ENCODE results near the gene ZCCHC10. TPM values are rescaled to one million over a fixed set of nuclear protein-coding genes. Genes with fewer than 3 reads are reported as not detected.
"Not testable (repeated sequence)": the region's sequence is repeated elsewhere in the genome, so short reads cannot be mapped to it uniquely, and the experiment has no call there.

ZCCHC10 gene
- total RNA-seq, 1 donor from 2014 or later, result 17.0 TPM

DNA sequence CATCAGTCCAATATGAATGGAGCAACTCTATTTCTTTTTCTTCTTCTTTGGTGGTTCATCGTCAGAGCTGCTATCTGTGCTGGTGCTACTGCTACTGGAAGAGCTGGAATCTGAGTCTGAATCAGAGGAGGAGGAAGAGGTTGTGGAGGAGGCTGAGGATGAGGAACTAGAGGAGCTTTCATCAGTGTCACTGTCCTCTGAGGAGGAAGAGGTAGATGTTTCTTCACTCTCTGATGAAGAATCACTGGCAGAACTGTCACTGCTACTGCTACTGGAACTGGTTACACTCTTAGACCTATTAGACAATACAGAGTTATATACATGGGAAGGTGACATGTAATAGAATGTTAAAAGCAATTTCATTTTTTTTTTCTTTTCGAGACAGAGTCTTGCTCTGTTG lies 27.8 kb downstream of the ZCCHC10 start:
- H3K27me3 ChIP-seq, result no peaks in the 10 kb centered on the region
- H3K9me3 ChIP-seq, result no peaks in the 10 kb centered on the region
- TF ChIP-seq CTCF (IDR thresholded peaks at IDR 0.05), result no peak
- intact Hi-C loops (cut with DNase I), result no loop called here
- H3K4me1 ChIP-seq, result no peaks in the 10 kb centered on the region
- H3K27ac ChIP-seq, result no peak overlapping the region
- peaks cover 27% of the 10 kb centered on the region for H3K36me3 ChIP-seq
- ATAC-seq (peak; percentile 68), DNase-seq (no peak)
- no peak overlapping the region for H3K4me3 ChIP-seq

GRCh38 chr5:132996307-132996706 lies 30.0 kb downstream of the ZCCHC10 start:
- Histone ChIP-seq H3K4me1 (no peaks in the 10 kb centered on the region), H3K4me3 (no peak overlapping the region), H3K27ac (no peak overlapping the region), H3K9me3 (no peaks in the 10 kb centered on the region), H3K36me3 (peaks cover 15% of the 10 kb centered on the region), H3K27me3 (no peaks in the 10 kb centered on the region)
- intact Hi-C loops (cut with DNase I), result no loop called here
- ATAC-seq, result no peak
- no peak for DNase-seq
- TF ChIP-seq CTCF (IDR thresholded peaks at IDR 0.05), result no peak

DNA sequence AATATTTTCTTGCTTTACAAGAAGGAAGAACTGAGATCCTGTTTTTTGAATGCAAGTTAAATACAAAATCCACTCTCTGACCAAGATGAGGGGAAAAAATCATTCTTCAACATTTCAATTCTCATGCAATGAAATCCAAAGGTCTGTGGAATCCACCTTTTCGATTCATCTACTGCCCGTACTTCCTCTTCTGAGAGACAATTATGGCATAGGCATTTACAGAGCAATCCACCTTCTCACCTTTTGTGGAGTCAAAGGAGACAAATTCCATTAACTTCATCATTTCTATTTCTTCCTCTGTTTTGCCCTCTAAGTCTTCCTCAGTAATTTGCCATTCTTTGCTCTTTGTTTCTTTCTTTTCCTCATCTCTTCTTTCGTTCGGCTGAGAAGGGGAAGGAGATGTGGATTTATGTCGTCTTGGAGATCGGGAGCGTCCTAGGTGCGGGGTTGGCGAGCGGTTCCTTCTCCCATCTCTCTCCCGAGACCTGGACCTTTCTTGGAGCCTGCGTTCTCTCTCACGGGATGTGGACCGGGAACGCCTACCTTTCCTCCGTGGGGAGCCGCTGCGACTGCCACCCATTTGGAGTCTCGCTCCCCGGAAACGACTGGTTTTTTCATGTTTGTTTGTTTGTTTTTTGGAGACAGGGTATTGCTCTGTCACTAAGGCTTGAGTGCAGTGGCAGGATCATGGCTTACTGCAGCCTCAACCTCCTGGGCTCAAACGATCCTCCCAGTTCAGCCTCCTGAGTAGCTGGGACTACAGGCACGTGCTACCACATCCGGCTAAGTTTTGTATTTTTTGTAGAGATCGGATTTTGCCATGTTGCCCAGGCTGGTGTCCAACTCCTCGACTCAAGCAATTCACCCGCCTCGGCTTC lies 38.6 kb downstream of the ZCCHC10 start:
- H3K4me3 ChIP-seq, result no peak overlapping the region
- DNase-seq, result no peak
- H3K9me3 ChIP-seq, result no peaks in the 10 kb centered on the region
- no peaks in the 10 kb centered on the region for H3K36me3 ChIP-seq
- intact Hi-C loops (cut with DNase I), result no loop called here
- no peak for ATAC-seq
- no peak for TF ChIP-seq CTCF (IDR thresholded peaks at IDR 0.05)
- H3K27ac ChIP-seq, result no peak overlapping the region
- H3K4me1 ChIP-seq, result no peaks in the 10 kb centered on the region
- no peaks in the 10 kb centered on the region for H3K27me3 ChIP-seq

- intact Hi-C loops (cut with DNase I); H3K27ac ChIP-seq; ATAC-seq; H3K36me3 ChIP-seq; H3K4me3 ChIP-seq; H3K27me3 ChIP-seq; H3K4me1 ChIP-seq; DNase-seq; H3K9me3 ChIP-seq: not testable (repeated sequence)
Measured at GRCh38 chr5:132982971-132983370, 43.4 kb downstream of the ZCCHC10 start.

GRCh38 chr5:132981288-132981687 lies 45.1 kb downstream of the ZCCHC10 start:
- no peak for TF ChIP-seq CTCF (IDR thresholded peaks at IDR 0.05)
- intact Hi-C loops (cut with DNase I), result no loop called here
- Histone ChIP-seq H3K4me1 (no peaks in the 10 kb centered on the region), H3K9me3 (no peaks in the 10 kb centered on the region), H3K36me3 (no peaks in the 10 kb centered on the region), H3K27ac (no peak overlapping the region), H3K27me3 (no peaks in the 10 kb centered on the region), H3K4me3 (no peak overlapping the region)
- DNase-seq, result no peak
- ATAC-seq, result no peak

DNA sequence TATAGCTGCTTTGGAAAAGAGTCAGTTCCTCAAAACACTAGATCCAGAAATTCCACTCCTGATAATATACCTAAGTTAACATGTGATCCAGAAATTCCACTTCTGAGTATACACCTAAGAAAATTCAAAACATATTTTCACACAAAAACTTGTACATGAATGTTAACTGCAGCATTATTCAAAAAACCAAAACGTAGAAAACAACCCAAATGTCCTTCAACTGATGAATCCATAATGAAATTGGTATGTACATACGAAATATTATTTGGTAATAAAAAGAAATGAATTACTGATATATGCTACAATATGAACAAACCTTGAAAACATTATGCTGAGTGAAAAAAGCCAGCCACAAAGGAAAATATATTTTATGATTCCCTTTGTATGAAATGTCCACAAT lies 46.4 kb downstream of the ZCCHC10 start:
- Histone ChIP-seq H3K4me1 (no peaks in the 10 kb centered on the region), H3K9me3 (no peaks in the 10 kb centered on the region), H3K27ac (no peak overlapping the region), H3K27me3 (no peaks in the 10 kb centered on the region), H3K4me3 (no peak overlapping the region), H3K36me3 (no peaks in the 10 kb centered on the region)
- TF ChIP-seq CTCF (IDR thresholded peaks at IDR 0.05), result no peak
- intact Hi-C loops (cut with DNase I), result no loop called here
- ATAC-seq, result no peak
- no peak for DNase-seq

Data from upper lobe of right lung (tissue), 1 donor.